ENCODE data around the gene CRYGB. TPM values are rescaled to one million over a fixed set of nuclear protein-coding genes. Genes with fewer than 3 reads are reported as not detected.
"Not testable (repeated sequence)": the region's sequence is repeated elsewhere in the genome, so short reads cannot be mapped to it uniquely, and the experiment has no call there.

Gene CRYGB
- total RNA-seq, 6 experiments from 2014 or later = not detected

DNA sequence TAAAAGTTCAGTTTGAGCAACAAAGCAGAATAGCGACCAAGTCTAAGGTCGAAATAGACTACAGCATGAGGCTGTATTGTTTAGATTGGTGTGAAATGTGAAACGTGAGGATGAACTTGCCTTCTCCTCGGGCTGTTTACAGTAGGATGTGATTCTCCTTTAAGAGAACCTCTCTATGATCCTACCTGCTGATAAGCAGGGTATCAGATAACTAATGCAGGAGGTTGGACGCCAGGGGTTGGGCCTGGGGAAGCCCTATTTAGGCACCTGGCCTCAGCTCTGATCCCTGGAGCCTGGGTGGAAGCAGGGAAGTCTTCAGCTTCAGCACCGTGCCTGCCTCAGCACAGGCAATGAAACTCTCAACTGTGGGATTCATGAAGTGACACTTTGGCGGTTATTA, 33.0 kb downstream of the CRYGB start:
- H3K27me3 ChIP-seq = peaks cover 0 to 5% of the 10 kb centered on the region in 2 donors
- intact Hi-C loops (cut with DNase I) = no loop called here

DNA sequence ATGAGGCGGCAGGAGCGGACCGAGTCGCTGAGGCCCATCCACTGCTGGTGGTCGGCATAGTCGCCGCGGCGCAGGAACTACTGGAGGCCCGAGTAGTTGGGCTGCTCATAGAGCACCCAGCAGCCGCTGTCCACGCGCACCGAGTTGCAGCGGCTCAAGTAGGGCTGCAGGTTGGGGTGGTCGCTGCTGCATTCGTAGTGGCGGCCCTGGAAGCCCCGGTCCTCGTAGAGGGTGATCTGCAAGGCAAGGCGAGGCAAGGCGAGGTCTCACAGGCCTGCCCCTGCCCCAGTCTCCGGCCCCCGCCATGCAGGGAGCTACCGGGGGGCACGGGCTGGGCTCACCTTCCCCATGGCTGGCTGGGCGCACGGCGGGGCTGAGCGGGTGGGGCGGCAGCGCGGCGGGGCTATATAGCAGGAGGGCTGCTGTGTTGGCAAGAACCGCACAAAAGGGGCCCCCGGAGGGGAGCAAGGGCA, 33.6 kb downstream of the CRYGB start:
- H3K27ac ChIP-seq; H3K27me3 ChIP-seq; H3K9me3 ChIP-seq; H3K4me3 ChIP-seq; H3K4me1 ChIP-seq; H3K36me3 ChIP-seq; intact Hi-C loops (cut with DNase I); DNase-seq: not testable (repeated sequence)
- WGBS (ENCODE audit: insufficient coverage, low coverage, low lambda C conversion rate, missing lambda C conversion rate) = 9% methylated on average over 2 of the region's 36 CpGs
- peak in 1 of 4 donors; percentile 18 for ATAC-seq

More for the DNA sequence above, 33.0 kb downstream of the CRYGB start:
- Histone ChIP-seq H3K36me3 (no peaks in the 10 kb centered on the region), H3K27ac (no peak overlapping the region), H3K9me3 (no peaks in the 10 kb centered on the region), H3K4me1 (no peaks in the 10 kb centered on the region), H3K4me3 (no peak overlapping the region)
- 40% methylated on average over 5 of the region's 7 CpGs for WGBS (ENCODE audit: insufficient coverage, low coverage, low lambda C conversion rate, missing lambda C conversion rate)
- TF ChIP-seq, protein P1, sequence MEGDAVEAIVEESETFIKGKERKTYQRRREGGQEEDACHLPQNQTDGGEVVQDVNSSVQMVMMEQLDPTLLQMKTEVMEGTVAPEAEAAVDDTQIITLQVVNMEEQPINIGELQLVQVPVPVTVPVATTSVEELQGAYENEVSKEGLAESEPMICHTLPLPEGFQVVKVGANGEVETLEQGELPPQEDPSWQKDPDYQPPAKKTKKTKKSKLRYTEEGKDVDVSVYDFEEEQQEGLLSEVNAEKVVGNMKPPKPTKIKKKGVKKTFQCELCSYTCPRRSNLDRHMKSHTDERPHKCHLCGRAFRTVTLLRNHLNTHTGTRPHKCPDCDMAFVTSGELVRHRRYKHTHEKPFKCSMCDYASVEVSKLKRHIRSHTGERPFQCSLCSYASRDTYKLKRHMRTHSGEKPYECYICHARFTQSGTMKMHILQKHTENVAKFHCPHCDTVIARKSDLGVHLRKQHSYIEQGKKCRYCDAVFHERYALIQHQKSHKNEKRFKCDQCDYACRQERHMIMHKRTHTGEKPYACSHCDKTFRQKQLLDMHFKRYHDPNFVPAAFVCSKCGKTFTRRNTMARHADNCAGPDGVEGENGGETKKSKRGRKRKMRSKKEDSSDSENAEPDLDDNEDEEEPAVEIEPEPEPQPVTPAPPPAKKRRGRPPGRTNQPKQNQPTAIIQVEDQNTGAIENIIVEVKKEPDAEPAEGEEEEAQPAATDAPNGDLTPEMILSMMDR (IDR thresholded peaks at IDR 0.05) = no peak
- no peak for TF ChIP-seq POLR2A (IDR thresholded peaks at IDR 0.05)
- DNase-seq = no peak
- ATAC-seq = no peak

DNA sequence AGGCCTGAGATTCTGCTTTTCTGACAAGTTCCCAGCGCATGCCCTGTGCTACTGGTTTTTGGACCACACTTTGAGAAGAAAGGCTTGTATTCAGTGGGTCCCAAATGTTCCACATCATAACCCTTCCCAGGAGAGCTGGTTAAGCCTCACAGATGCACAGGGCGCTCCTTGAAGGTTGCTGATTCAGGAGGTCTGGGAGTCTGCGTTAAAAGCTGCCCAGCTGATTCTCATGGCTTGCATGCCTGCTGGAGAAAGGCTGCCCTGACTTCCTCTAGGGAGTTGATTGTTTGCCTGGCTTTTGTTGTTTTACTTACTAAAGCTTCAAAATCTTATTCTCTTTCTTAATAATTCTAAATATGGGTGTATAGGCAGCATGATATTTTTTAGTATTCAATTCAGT, 42.3 kb downstream of the CRYGB start:
- no peak for DNase-seq
- no peak for TF ChIP-seq POLR2A (IDR thresholded peaks at IDR 0.05)
- Histone ChIP-seq H3K27me3 (no peaks in the 10 kb centered on the region), H3K27ac (no peak overlapping the region), H3K4me3 (no peak overlapping the region), H3K36me3 (no peaks in the 10 kb centered on the region), H3K4me1 (no peaks in the 10 kb centered on the region), H3K9me3 (no peaks in the 10 kb centered on the region)
- WGBS (ENCODE audit: insufficient coverage, low coverage, low lambda C conversion rate, missing lambda C conversion rate) = 87% methylated on average over 3 of the region's 3 CpGs
- ATAC-seq = no peak
- intact Hi-C loops (cut with DNase I) = no loop called here

DNA sequence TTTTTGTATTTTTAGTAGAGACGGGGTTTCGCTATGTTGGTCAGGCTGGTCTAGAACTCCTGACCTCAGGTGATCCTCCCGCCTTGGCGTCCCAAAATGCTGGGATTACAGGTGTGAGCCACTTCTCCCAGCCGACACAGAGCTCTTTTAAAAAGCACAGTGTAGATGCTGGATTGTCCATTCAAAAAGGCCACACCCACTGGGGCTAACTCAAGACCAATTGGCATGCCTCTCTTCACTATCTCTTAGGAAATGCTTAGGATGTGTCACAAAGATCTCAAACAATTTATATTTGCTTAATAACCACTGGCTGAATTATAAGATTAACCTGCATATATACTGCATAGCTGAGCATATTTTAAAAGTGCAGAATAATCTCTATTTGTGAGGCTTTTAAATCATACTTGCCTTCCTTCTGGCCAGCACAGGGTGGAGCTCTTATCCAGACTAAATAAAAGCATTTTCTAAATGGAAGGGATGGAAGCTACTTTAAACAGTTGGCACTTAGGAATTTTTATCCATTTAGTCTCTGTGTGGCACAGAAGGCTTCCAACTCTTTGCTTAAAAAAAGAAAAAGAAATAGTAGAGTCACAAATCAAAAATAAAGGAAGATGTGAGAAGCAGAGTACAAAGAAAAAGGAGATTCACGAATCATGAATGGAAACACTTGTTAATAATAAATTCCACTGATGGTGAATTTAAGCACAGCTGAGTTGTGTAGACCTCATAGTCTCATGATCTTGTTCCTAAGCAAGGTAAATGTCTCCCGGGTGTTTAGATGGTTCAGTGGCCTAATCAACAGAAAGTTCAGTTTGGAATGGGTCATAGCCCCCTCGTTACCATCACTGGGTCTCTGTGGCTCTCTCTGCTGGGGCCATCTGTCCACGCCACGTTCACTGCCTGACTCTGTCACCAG, 44.0 kb downstream of the CRYGB start:
- ATAC-seq = peak; percentile 55 to 84 (median 74)

DNA sequence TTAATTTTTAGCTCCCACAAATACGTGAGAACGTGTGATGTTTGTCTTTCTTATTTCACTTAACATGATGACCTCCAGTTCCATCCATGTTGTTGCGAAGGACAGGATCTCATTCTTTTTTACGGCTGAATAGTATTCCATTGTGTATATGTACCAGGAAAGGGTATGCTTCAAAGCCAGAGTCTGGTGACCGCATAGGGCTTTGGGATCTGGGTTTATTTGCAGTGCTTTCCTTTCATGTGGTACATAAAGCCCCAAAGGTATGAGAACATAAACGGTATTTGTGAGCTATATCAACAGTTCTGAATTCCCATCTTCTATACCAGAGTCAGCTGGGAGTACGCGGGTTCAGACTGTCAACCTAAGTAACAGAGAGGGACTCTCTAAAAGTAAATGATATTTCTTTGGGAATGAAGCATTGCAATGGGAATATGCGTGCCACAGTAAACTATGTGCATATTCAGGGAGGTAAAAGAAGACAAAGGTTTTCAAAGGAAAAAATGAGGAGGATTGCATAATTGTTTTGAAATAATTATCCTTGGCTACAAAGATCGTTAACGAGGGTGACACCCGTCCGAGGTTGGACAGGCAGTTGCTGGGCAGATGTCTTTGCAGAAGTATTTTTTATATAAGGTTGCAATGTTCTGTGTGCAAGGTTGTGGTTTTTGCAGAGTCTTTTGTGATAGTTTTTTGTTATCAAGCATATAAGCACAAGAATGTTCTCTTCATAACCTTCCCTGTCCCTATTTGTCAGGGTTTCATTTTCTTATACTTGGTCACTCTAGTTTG, 46.1 kb downstream of the CRYGB start:
- Histone ChIP-seq H3K4me3 (no peak overlapping the region), H3K27me3 (no peaks in the 10 kb centered on the region), H3K27ac (no peak overlapping the region), H3K9me3 (no peaks in the 10 kb centered on the region), H3K4me1 (no peaks in the 10 kb centered on the region), H3K36me3 (no peaks in the 10 kb centered on the region)
- TF ChIP-seq POLR2A (IDR thresholded peaks at IDR 0.05) = no peak
- TF ChIP-seq, protein P1 (IDR thresholded peaks at IDR 0.05) = no peak
- intact Hi-C loops (cut with DNase I) = no loop called here
- ATAC-seq = no peak
- 53% methylated on average over 13 of the region's 13 CpGs for WGBS (ENCODE audit: insufficient coverage, low coverage, low lambda C conversion rate, missing lambda C conversion rate)
- DNase-seq = no peak

More for the DNA sequence above, 44.0 kb downstream of the CRYGB start:
- Histone ChIP-seq H3K36me3 (no peaks in the 10 kb centered on the region), H3K27me3 (no peaks in the 10 kb centered on the region), H3K4me1 (no peaks in the 10 kb centered on the region), H3K4me3 (no peak overlapping the region), H3K27ac (no peak overlapping the region), H3K9me3 (no peaks in the 10 kb centered on the region)
- TF ChIP-seq POLR2A (IDR thresholded peaks at IDR 0.05) = no peak
- TF ChIP-seq, protein P1 (IDR thresholded peaks at IDR 0.05) = peak; percentile 37 to 53 (median 43)
- DNase-seq = no peak
- WGBS (ENCODE audit: insufficient coverage, low coverage, low lambda C conversion rate, missing lambda C conversion rate) = 18% methylated on average over 7 of the region's 10 CpGs
- intact Hi-C loops (cut with DNase I) = no loop called here

DNA sequence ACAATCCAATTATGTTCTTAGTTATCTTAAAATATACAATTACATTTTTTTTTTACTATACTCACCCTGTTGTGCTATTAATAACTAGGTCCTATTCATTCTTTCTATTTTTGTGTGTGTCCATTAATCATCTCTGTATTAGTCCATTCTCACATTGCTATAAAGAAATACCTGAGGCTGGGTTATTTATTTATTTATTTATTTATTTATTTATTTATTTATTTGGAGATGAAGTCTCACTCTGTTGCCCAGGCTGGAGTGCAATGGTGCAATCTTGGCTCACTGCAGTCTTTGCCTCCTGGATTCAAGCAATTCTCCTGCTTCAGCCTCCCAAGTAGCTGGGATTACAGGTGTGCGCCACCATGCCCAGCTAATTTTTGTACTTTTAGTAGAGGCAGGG, 47.3 kb downstream of the CRYGB start:
- H3K9me3 ChIP-seq; ATAC-seq; intact Hi-C loops (cut with DNase I); DNase-seq; H3K4me3 ChIP-seq; H3K27ac ChIP-seq; H3K27me3 ChIP-seq; H3K36me3 ChIP-seq; H3K4me1 ChIP-seq: not testable (repeated sequence)
- WGBS (ENCODE audit: insufficient coverage, low coverage, low lambda C conversion rate, missing lambda C conversion rate) = 100% methylated on average over 1 of the region's 1 CpG

Data from right lobe of liver (tissue), 6 donors.